ENCODE results near the gene SERPINA3.

- TF ChIP-seq EZH2 (IDR thresholded peaks at IDR 0.05; ENCODE audit: insufficient read depth, poor library complexity, severe bottlenecking) (no peak), EZH2phosphoT487 (IDR thresholded peaks at IDR 0.05; ENCODE audit: insufficient read depth, low read depth) (no peak)
Observed at GRCh38 chr14:94644102-94644535, 31.9 kb downstream of the SERPINA3 start.
